Heart left ventricle (tissue), 13 donors: ENCODE data around the gene MXRA8.
"Not testable (repeated sequence)": the region's sequence is repeated elsewhere in the genome, so short reads cannot be mapped to it uniquely, and the experiment has no call there.

Experiments
- POLR2A ChIP-seq, 2 donors: fragments of 450-650 bp; IDR thresholded peaks; one replicate each; pipeline ENCODE4 v1.6.1; 2017; ENCODE audit warnings: antibody characterized with exemption in 2 of 2, mild to moderate bottlenecking in 2 of 2, moderate library complexity in 2 of 2
- TF ChIP-seq, protein P1 (sequence below), 12 donors: fragments of 200-600 bp; sonication (generic) in 4 of 12; IDR thresholded peaks; one replicate each; pipeline versions ENCODE4 v1.5.0 to v1.8.0; 2018 to 2022; ENCODE audit warnings: antibody characterized with exemption in 12 of 12, mild to moderate bottlenecking in 5 of 12
- donor health status: ischemic (EF 13 %, LVEDD 7.1; RV severe dilation, severe dysfunction).
- donor health status: DM: no; HTN: yes; CAD: no.
- donor health status: DM: no; HTN: no; CAD: no.
- donor health status: ischemic (EF 25% LVEDD 6.9; RV normal size, moderate dysfunction).
- donor health status: ischemic (EF 25% LVEDD 5.7; RV mildly dilated, moderate dysfunction).
- donor health status: ischemic (EF 35%, LVEDD 5.7; RV mildly dilated, moderate dysfunction).
- donor health status: nonischemic (EF 11% LVEDD 7.7; RV severe dilation, severe dysfunction).
- donor health status: DM: yes; HTN: yes; CAD: no.
- donor health status: PGD.
- donor health status: ischemic (EF 29% LVEDD 5.4; RV normal size, mild dysfunction).
- donor health status: nonischemic (EF 23%, LVEDD 6.1; RV moderate dilation, normal function).

DNA sequence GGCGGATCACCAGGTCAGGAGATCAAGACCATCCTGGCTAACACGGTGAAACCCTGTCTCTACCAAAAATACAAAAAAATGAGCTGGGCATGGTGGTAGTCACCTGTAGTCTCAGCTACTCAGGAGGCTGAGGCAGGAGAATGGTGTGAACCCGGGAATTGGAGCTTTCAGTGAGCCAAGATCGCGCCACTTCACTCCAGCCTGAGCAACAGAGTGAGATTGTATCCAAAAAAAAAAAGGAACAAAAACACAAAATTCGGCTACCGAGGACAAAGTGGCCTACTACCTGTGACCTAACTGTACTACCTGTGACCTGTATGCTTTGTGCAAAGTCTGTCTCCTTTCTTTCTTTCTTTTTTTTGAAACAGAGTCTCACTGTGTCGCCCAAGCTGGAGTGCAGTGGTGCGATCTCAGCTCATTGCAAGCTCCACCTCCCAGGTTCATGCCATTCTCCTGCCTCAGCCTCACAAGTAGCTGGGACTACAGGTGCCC lies 44.6 kb upstream of the MXRA8 start:
- TF ChIP-seq, protein P1, sequence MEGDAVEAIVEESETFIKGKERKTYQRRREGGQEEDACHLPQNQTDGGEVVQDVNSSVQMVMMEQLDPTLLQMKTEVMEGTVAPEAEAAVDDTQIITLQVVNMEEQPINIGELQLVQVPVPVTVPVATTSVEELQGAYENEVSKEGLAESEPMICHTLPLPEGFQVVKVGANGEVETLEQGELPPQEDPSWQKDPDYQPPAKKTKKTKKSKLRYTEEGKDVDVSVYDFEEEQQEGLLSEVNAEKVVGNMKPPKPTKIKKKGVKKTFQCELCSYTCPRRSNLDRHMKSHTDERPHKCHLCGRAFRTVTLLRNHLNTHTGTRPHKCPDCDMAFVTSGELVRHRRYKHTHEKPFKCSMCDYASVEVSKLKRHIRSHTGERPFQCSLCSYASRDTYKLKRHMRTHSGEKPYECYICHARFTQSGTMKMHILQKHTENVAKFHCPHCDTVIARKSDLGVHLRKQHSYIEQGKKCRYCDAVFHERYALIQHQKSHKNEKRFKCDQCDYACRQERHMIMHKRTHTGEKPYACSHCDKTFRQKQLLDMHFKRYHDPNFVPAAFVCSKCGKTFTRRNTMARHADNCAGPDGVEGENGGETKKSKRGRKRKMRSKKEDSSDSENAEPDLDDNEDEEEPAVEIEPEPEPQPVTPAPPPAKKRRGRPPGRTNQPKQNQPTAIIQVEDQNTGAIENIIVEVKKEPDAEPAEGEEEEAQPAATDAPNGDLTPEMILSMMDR (IDR thresholded peaks at IDR 0.05) = not testable (repeated sequence)
- TF ChIP-seq POLR2A (IDR thresholded peaks at IDR 0.05) = not testable (repeated sequence)
